LNCAP (cell line): Measurements from ENCODE around the gene SBNO2.

Experiments
- TF ChIP-seq, protein P1 (sequence below): fragments of 450-650 bp; IDR thresholded peaks from 2 replicates; pipeline ENCODE4 v1.5.1; 2017; ENCODE audit warnings: mild to moderate bottlenecking

Gene SBNO2

DNA sequence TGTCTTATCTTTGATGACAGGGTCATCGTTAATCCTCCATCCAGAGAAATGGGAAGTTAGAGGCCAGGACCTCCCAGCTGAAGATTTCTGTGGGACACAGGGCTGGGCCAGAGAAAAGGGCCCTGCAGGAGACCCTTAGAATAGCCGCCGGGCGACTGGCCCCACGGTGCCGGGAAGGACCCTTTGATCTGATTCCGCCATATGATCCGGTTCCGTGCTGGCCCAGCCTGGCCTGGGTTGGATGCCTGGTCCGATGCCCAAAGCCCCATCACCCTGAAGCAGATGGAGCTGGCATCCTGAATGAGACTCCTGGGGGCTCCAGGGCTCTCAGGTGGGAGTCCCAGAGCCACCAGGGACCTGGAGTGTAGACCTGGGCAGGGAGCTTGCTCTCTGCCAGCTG, 25.5 kb upstream of the SBNO2 start:
- TF ChIP-seq, protein P1, sequence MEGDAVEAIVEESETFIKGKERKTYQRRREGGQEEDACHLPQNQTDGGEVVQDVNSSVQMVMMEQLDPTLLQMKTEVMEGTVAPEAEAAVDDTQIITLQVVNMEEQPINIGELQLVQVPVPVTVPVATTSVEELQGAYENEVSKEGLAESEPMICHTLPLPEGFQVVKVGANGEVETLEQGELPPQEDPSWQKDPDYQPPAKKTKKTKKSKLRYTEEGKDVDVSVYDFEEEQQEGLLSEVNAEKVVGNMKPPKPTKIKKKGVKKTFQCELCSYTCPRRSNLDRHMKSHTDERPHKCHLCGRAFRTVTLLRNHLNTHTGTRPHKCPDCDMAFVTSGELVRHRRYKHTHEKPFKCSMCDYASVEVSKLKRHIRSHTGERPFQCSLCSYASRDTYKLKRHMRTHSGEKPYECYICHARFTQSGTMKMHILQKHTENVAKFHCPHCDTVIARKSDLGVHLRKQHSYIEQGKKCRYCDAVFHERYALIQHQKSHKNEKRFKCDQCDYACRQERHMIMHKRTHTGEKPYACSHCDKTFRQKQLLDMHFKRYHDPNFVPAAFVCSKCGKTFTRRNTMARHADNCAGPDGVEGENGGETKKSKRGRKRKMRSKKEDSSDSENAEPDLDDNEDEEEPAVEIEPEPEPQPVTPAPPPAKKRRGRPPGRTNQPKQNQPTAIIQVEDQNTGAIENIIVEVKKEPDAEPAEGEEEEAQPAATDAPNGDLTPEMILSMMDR: no peak

DNA sequence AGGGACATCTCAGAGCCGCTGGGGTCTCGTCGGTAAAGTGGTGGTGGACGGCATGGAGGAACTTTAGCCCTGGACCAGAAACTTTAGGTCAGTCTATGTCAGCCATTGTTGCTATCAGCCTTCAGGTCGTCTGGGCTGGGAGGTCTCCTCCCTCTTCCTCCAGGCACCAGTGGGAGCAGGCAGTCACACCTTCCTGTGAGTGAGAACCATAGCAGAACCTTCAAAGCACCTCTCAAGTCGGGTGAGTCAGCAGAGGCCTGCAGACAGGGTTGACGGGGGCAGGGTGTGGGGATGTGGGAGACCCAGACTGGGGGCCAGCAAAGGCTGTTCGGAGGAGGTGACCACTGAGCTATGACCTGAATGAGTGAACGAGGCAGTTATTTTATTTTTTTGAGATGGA, 15.4 kb upstream of the SBNO2 start:
- TF ChIP-seq, protein P1: no peak

DNA sequence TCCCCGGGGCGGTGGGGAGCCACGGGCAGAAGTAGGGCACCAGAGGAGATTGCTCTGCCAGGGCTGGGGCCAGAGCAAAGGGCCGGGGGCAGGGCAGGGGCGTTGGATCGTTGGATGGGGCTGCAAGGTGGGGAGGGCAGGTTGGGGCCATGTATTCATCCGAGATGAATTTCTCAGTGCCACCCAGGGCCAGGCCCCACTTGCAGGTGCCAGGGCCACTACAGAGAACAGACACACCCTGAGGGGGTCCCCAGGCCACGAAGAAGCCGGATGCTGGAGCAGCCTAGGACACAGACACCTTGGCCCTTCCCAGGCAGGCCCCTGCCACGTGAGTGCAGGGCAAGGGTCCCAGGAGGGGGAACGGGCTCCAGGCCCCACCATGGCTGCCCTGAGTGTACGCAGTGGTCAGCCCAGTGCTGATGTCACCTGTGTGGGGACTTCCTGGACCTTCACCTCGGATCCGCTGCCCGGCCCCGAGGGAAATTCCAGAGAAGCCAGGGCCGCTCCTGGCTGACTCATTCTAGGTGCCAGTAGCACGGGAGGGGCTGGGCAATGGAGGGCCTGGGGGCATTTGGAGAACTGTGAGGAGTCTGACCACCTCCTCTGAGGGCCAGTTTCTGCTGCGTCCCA, 9.6 kb upstream of the SBNO2 start:
- TF ChIP-seq, protein P1: no peak

DNA sequence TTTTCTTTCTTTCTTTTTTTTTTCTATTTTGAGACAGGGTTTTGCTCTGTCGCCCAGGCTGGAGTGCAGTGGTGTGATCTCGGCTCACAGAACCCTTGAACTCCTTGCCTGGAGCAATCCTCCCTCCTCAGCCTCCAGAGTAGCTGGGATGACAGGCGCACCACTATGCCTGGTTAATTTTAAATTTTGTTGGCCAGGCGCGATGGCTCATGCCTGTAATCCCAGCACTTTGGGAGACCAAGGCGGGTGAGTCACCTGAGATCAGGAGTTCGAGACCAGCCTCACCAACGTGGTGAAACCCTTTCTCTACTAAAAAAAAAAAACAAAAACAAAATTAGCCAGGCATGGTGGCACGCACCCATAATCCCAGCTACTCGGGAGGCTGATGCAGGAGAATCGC, 8.7 kb upstream of the SBNO2 start:
- TF ChIP-seq, protein P1: no peak

- TF ChIP-seq, protein P1: no peak
These were observed 8.0 kb upstream of the SBNO2 start for GRCh38 chr19:1182068-1182467.

GRCh38 chr19:1181606-1182005, 7.5 kb upstream of the SBNO2 start:
- TF ChIP-seq, protein P1: no peak

- TF ChIP-seq, protein P1: no peak
These were observed 3.5 kb upstream of the SBNO2 start for GRCh38 chr19:1177322-1178114.
